Loucy (cell line): ENCODE measurements around the gene CLCN6.

ENCODE experiments used
- H2AFZ ChIP-seq: fragments of 200-600 bp; sonication (generic); 2 replicates; pipeline ENCODE4 v1.6.0; 2016; ENCODE audit warnings: antibody characterized with exemption, mild to moderate bottlenecking, low read length, moderate library complexity
- H3F3A ChIP-seq: fragments of 200-600 bp; 2 replicates; pipeline ENCODE4 v1.6.0; 2016; ENCODE audit warnings: antibody characterized with exemption, low read depth, mild to moderate bottlenecking
- H3K27me3 ChIP-seq: fragments of 200-600 bp; sonication (generic); 2 replicates; pipeline ENCODE4 v1.6.1; 2014; ENCODE audit warnings: low read length, mild to moderate bottlenecking; ENCODE audit not compliant: insufficient read depth, poor library complexity, severe bottlenecking
- H3K36me3 ChIP-seq: fragments of 200-600 bp; sonication (generic); 2 replicates; pipeline ENCODE4 v1.6.1; 2016; ENCODE audit warnings: low read length; ENCODE audit not compliant: insufficient read depth
- H3K4me1 ChIP-seq: fragments of 200-600 bp; sonication (generic); 2 replicates; pipeline ENCODE4 v1.5.1; 2014; ENCODE audit warnings: low read length, mild to moderate bottlenecking; ENCODE audit not compliant: insufficient read depth, poor library complexity, severe bottlenecking
- H3K4me2 ChIP-seq: fragments of 200-600 bp; sonication (generic); 2 replicates; pipeline ENCODE4 v1.6.0; 2014; ENCODE audit warnings: antibody characterized with exemption, low read length, low read depth, mild to moderate bottlenecking; ENCODE audit not compliant: poor library complexity, severe bottlenecking
- H3K4me3 ChIP-seq: fragments of 200-600 bp; sonication (generic); 2 replicates; pipeline ENCODE4 v1.5.1; 2014; ENCODE audit warnings: low read length, mild to moderate bottlenecking, mixed read lengths; ENCODE audit not compliant: poor library complexity, severe bottlenecking
- H3K79me2 ChIP-seq: fragments of 200-600 bp; sonication (generic); 2 replicates; pipeline ENCODE4 v1.6.1; 2014; ENCODE audit warnings: low read length; ENCODE audit not compliant: insufficient read depth
- H3K9ac ChIP-seq: fragments of 200-600 bp; sonication (generic); 2 replicates; pipeline ENCODE4 v1.6.0; 2014; ENCODE audit warnings: mild to moderate bottlenecking, low read depth, low read length, moderate library complexity; ENCODE audit not compliant: poor library complexity, severe bottlenecking
- H3K9me2 ChIP-seq: fragments of 200-600 bp; sonication (generic); replicated peaks from 2 replicates; pipeline ENCODE4 v1.6.1; 2016; ENCODE audit warnings: low read depth, low read length, mixed read lengths
- H3K9me3 ChIP-seq: fragments of 200-600 bp; sonication (generic); 2 replicates; pipeline ENCODE4 v1.6.1; 2014; ENCODE audit warnings: mild to moderate bottlenecking, antibody characterized with exemption, low read length, low read depth; ENCODE audit not compliant: insufficient read depth
- H4K20me1 ChIP-seq: fragments of 200-600 bp; sonication (generic); 2 replicates; pipeline ENCODE4 v1.6.0; 2014; ENCODE audit warnings: antibody characterized with exemption, low read length, mild to moderate bottlenecking; ENCODE audit not compliant: insufficient read depth, poor library complexity, severe bottlenecking
- EZH2phosphoT487 ChIP-seq: fragments of 200-600 bp; IDR thresholded peaks from 2 replicates; pipeline ENCODE4 v1.6.1; 2018; ENCODE audit warnings: antibody characterized with exemption, mild to moderate bottlenecking, moderate library complexity, borderline replicate concordance
- TF ChIP-seq, protein P1 (sequence below): fragments of 200-600 bp; sonication (generic); conservative IDR thresholded peaks from 2 replicates; pipeline ENCODE4 v1.5.1; 2014; ENCODE audit warnings: mild to moderate bottlenecking, antibody characterized with exemption, low read length

The CLCN6 gene

DNA sequence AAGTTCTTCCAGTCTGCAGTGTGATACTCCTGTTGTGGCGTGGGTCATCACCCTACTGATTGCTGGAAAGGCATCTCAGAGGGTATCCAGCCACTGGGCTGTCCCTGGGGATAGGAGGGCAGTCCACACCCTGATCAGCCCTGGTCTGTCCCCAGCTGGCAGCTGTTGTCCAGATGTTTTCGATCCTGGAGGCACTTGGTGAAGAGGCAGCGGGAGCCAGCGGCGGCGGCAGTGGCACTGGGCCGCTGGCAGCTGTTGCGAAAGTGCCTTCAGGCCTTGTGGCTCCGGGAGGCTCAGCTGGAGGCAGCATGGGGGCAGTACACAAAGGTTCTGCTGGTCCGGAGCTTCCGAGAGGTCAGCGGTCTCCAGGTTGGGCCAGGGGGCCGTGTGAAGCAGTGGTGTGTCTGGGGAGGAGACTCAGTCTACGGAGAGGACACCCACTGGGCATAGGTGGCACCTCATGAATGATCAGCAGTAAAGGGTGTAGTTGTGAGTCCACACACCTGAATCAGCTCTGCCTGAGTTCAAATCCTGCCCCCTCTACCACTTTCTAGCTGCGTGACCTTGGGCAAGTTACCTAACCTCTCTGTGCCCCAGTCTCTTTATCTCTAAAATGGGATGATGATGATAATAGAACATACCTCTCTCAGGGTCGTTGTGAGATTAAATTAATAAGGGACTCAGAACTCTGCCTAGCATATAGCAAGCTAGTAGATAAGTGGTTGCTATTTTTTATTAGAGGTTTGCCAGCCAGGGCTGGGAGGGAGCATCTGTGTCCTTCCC, 37.9 kb upstream of the CLCN6 start:
- Histone ChIP-seq H3K4me3 (no peak overlapping the region), H3K9ac (no peak overlapping the region), H3K79me2 (no peaks in the 10 kb centered on the region), H3K4me2 (no peak overlapping the region), H3K36me3 (no peaks in the 10 kb centered on the region), H2AFZ (no peak overlapping the region), H3K9me2 (no peaks in the 10 kb centered on the region), H3K4me1 (no peaks in the 10 kb centered on the region), H3K27me3 (no peaks in the 10 kb centered on the region), H3F3A (no peaks in the 10 kb centered on the region), H4K20me1 (no peaks in the 10 kb centered on the region), H3K9me3 (no peaks in the 10 kb centered on the region)
- no peak for TF ChIP-seq EZH2phosphoT487

DNA sequence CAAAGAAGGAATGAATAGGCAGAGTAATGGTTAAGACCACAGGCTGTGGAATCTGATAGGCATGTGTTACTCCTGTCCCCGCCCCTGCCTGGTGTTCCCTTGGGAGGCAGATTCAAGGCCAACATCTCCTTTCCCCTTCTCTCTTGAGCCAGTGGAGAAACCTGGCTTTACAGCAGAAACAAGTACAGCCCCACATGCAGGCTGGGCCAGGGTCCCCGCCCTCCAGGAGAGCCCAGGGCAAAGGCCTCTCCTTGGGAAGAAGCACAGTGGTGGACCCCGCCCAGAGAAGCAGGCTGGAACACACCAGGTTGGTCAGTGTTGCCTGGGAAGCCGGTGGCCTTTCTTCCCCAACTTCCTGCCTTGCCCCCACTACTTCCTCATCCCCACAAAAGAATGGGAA, 37.2 kb upstream of the CLCN6 start:
- H3K9ac ChIP-seq, result no peak overlapping the region
- H3K4me3 ChIP-seq, result no peak overlapping the region
- H3K9me2 ChIP-seq, result no peaks in the 10 kb centered on the region
- H4K20me1 ChIP-seq, result no peaks in the 10 kb centered on the region
- no peaks in the 10 kb centered on the region for H3K36me3 ChIP-seq
- H3K9me3 ChIP-seq, result no peaks in the 10 kb centered on the region
- no peaks in the 10 kb centered on the region for H3K27me3 ChIP-seq
- no peaks in the 10 kb centered on the region for H3F3A ChIP-seq
- no peak overlapping the region for H3K4me2 ChIP-seq
- TF ChIP-seq, protein P1, sequence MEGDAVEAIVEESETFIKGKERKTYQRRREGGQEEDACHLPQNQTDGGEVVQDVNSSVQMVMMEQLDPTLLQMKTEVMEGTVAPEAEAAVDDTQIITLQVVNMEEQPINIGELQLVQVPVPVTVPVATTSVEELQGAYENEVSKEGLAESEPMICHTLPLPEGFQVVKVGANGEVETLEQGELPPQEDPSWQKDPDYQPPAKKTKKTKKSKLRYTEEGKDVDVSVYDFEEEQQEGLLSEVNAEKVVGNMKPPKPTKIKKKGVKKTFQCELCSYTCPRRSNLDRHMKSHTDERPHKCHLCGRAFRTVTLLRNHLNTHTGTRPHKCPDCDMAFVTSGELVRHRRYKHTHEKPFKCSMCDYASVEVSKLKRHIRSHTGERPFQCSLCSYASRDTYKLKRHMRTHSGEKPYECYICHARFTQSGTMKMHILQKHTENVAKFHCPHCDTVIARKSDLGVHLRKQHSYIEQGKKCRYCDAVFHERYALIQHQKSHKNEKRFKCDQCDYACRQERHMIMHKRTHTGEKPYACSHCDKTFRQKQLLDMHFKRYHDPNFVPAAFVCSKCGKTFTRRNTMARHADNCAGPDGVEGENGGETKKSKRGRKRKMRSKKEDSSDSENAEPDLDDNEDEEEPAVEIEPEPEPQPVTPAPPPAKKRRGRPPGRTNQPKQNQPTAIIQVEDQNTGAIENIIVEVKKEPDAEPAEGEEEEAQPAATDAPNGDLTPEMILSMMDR, result no peak
- no peak for TF ChIP-seq EZH2phosphoT487
- no peaks in the 10 kb centered on the region for H3K4me1 ChIP-seq
- H2AFZ ChIP-seq, result no peak overlapping the region; the same call in 1 of the 2 replicates
- no peaks in the 10 kb centered on the region for H3K79me2 ChIP-seq

DNA sequence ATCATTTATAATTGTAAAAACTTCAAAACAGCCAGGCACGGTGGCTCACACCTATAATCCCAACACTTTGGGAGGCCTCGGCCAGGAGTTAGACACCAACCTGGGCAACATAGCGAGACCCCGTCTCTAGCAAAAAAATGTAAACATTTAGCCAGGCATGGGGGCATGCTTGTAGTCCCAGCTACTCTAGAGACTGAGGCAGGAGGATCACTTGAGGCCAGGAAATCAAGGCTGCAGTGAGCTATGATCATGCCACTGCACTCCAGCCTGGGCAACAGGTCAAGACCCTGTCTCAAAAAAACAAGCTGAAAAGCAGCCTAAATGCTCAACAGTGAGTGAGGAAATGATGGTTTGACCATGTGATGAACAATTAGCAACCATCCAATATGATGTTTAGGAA, 36.7 kb upstream of the CLCN6 start:
- Histone ChIP-seq H3K79me2 (no peaks in the 10 kb centered on the region), H4K20me1 (no peaks in the 10 kb centered on the region), H3K9me3 (no peaks in the 10 kb centered on the region), H3K4me1 (no peaks in the 10 kb centered on the region), H3K4me2 (no peak overlapping the region), H2AFZ (no peak overlapping the region; the same call in 1 of the 2 replicates), H3F3A (no peaks in the 10 kb centered on the region), H3K4me3 (no peak overlapping the region), H3K9me2 (no peaks in the 10 kb centered on the region), H3K9ac (no peak overlapping the region), H3K36me3 (no peaks in the 10 kb centered on the region), H3K27me3 (no peaks in the 10 kb centered on the region)
- TF ChIP-seq, protein P1, result no peak
- TF ChIP-seq EZH2phosphoT487, result no peak

DNA sequence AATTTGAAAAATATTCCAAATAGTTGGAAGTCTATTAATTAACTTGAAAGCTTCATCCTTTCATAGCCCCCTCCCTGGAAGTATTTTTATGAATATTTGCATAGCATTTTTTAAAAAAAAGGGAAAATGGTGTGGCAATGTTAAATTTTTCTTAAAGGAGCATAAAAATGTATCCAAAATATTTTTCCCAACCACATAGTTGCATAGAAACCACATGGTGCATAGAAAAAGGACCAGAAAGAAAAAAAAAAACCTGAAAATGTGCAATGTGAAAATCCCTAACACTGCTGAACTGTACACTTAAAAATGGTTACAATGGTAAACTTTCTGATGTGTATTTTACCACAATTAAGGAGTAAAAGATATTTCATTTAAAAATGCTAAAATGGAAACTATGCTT, 36.0 kb upstream of the CLCN6 start:
- Histone ChIP-seq H3K9me3 (no peaks in the 10 kb centered on the region), H3K27me3 (no peaks in the 10 kb centered on the region), H3K4me1 (no peaks in the 10 kb centered on the region), H3K9ac (no peak overlapping the region), H3K79me2 (no peaks in the 10 kb centered on the region), H3F3A (no peaks in the 10 kb centered on the region), H3K9me2 (no peaks in the 10 kb centered on the region), H3K4me3 (no peak overlapping the region), H3K36me3 (no peaks in the 10 kb centered on the region), H3K4me2 (no peak overlapping the region), H2AFZ (no peak overlapping the region), H4K20me1 (no peaks in the 10 kb centered on the region)
- TF ChIP-seq, protein P1, result no peak
- TF ChIP-seq EZH2phosphoT487, result no peak
